Esophagus muscularis mucosa (tissue), 4 donors: Measurements from ENCODE around the gene KCNA10. TPM values are rescaled to one million over a fixed set of nuclear protein-coding genes. Genes with fewer than 3 reads are reported as not detected.

ENCODE experiments used
- DNase-seq: peaks from one replicate; pipeline ENCODE4 v3.0.0-alpha.2; 2017; ENCODE audit errors: extremely low spot score
- H3K27ac ChIP-seq, 4 donors: fragments of 200-600 bp; sonication (generic); replicated peaks in 1 of 4; 1 replicate in 3 of 4; 2 replicates in 1 of 4; pipeline ENCODE4 v1.5.1; 2016 to 2019; ENCODE audit warnings: mild to moderate bottlenecking in 1 of 4
- H3K27me3 ChIP-seq, 4 donors: fragments of 200-600 bp; sonication (generic); one replicate each; pipeline versions ENCODE4 v1.5.1 to v1.6.0; 2016 to 2019
- H3K36me3 ChIP-seq, 4 donors: fragments of 200-600 bp; sonication (generic); one replicate each; pipeline ENCODE4 v1.5.1; 2016 to 2019
- H3K4me1 ChIP-seq, 4 donors: fragments of 200-600 bp; sonication (generic); one replicate each; pipeline ENCODE4 v1.5.1; 2016 to 2019
- H3K4me3 ChIP-seq, 4 donors: fragments of 200-600 bp; sonication (generic); 1 replicate in 2 of 4; 2 replicates in 2 of 4; pipeline ENCODE4 v1.5.1; 2016 to 2019; ENCODE audit warnings: mild to moderate bottlenecking in 4 of 4, moderate library complexity in 1 of 4
- H3K9me3 ChIP-seq, 4 donors: fragments of 200-600 bp; sonication (generic); 1 replicate in 3 of 4; 2 replicates in 1 of 4; pipeline ENCODE4 v1.5.1; 2016 to 2019
- EP300 ChIP-seq: sonication (generic); formaldehyde crosslinking; IDR thresholded peaks from one replicate; pipeline ENCODE4 v1.6.1; 2017; ENCODE audit warnings: antibody characterized with exemption
- POLR2A ChIP-seq: fragments of 450-650 bp; IDR thresholded peaks from one replicate; pipeline ENCODE4 v1.6.1; 2017; ENCODE audit warnings: antibody characterized with exemption, moderate library complexity, mild to moderate bottlenecking, low read depth
- POLR2AphosphoS5 ChIP-seq, 2 donors: sonication (generic); formaldehyde crosslinking; IDR thresholded peaks; one replicate each; pipeline ENCODE4 v1.6.1; 2017; ENCODE audit warnings: antibody characterized with exemption in 2 of 2
- WGBS: methylation state at CpG from one replicate; pipeline ENCODE4 v1.1.5; 2018; 5-methylcytosine and 5-hydroxymethylcytosine counted together
- intact Hi-C: fragments of 100-400 bp; cut with DNase I; formaldehyde crosslinking; loops from one replicate; pipeline ENCODE4 v1.15.1; 2023
- total RNA-seq, 4 donors: library from RNA; depleted of rRNA; stranded (reverse); fragments of >200 nt; gene quantifications; one replicate each; pipeline versions ENCODE4 v1.1.0 to v1.2.1, GENCODE V29; 2016
- TF ChIP-seq, protein P1 (sequence below), 3 experiments: fragments of 200-600 bp in 2 of 3; fragments of 450-650 bp in 1 of 3; sonication (generic) in 2 of 3; IDR thresholded peaks; one replicate each; pipeline ENCODE4 v1.5.1; 2017 to 2019; ENCODE audit warnings: antibody characterized with exemption in 3 of 3, mild to moderate bottlenecking in 2 of 3, moderate library complexity in 1 of 3

KCNA10 gene
- total RNA-seq, 4 donors from 2014 or later, result 0.23 TPM; not detected in 3

DNA sequence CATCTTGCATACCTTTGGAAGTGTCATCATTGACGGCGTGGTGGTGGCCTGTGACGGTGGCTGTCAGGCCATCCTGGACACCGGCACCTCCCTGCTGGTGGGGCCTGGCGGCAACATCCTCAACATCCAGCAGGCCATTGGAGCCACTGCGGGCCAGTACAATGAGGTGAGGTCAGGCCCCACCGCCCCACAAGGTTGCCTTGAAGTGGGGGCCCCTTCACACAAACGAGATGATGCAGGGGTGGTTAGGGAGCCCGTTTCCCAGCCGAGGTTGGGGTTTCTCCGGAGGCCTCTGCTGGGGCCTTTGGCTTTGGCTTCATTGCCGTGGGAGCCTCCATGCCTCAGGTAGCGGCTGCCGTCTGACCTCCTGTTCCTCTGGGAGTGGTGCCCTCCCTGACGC lies 29.6 kb downstream of the KCNA10 start:
- Histone ChIP-seq H3K27me3 (no peaks in the 10 kb centered on the region), H3K4me3 (no peak overlapping the region), H3K4me1 (peaks cover 0 to 5% (median 2%) of the 10 kb centered on the region in 4 donors), H3K27ac (no peak overlapping the region), H3K9me3 (no peaks in the 10 kb centered on the region), H3K36me3 (no peaks in the 10 kb centered on the region)
- TF ChIP-seq, protein P1, sequence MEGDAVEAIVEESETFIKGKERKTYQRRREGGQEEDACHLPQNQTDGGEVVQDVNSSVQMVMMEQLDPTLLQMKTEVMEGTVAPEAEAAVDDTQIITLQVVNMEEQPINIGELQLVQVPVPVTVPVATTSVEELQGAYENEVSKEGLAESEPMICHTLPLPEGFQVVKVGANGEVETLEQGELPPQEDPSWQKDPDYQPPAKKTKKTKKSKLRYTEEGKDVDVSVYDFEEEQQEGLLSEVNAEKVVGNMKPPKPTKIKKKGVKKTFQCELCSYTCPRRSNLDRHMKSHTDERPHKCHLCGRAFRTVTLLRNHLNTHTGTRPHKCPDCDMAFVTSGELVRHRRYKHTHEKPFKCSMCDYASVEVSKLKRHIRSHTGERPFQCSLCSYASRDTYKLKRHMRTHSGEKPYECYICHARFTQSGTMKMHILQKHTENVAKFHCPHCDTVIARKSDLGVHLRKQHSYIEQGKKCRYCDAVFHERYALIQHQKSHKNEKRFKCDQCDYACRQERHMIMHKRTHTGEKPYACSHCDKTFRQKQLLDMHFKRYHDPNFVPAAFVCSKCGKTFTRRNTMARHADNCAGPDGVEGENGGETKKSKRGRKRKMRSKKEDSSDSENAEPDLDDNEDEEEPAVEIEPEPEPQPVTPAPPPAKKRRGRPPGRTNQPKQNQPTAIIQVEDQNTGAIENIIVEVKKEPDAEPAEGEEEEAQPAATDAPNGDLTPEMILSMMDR (IDR thresholded peaks at IDR 0.05), result no peak
- no peak for TF ChIP-seq EP300
- no peak for TF ChIP-seq POLR2A
- no peak for TF ChIP-seq POLR2AphosphoS5 (IDR thresholded peaks at IDR 0.05)
- intact Hi-C loops, result no loop called here
- no peak for DNase-seq
- WGBS, result 86% methylated on average over 9 of the region's 15 CpGs

DNA sequence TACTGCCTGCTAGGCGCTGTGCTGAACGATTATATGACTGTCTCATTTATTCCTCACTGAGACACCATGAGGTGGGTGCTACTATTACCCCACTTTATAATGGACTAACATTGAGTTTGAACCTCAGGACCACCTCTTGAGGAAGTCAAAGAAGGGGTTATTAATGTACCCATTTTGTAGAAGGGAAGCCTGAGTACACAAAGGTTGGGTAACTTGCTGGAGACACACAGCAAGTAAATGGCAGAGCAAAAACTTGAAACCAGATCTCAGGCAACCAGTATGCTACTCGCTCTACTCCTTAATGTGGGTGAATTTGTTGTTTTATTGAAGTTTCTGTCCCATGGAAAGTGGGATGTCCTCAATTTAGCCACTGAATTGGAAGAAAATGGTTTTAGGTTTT lies 30.1 kb downstream of the KCNA10 start:
- no peak overlapping the region for H3K27ac ChIP-seq
- peaks cover 0 to 5% (median 0%) of the 10 kb centered on the region in 4 donors for H3K4me1 ChIP-seq
- peaks cover 0 to under 1% (median 0%) of the 10 kb centered on the region in 4 donors for H3K27me3 ChIP-seq
- TF ChIP-seq, protein P1 (IDR thresholded peaks at IDR 0.05), result no peak
- TF ChIP-seq POLR2A (no peak), POLR2AphosphoS5 (IDR thresholded peaks at IDR 0.05) (no peak), EP300 (no peak)
- intact Hi-C loops, result no loop called here
- no peak for DNase-seq
- WGBS, result 62% methylated on average over 3 of the region's 3 CpGs
- no peaks in the 10 kb centered on the region for H3K36me3 ChIP-seq
- H3K9me3 ChIP-seq, result no peaks in the 10 kb centered on the region
- H3K4me3 ChIP-seq, result no peak overlapping the region

- Histone ChIP-seq H3K27me3 (peaks cover 0 to 7% (median 0%) of the 10 kb centered on the region in 4 donors), H3K4me3 (no peak overlapping the region), H3K9me3 (no peaks in the 10 kb centered on the region), H3K36me3 (no peaks in the 10 kb centered on the region), H3K4me1 (peaks cover 0 to 5% (median 0%) of the 10 kb centered on the region in 4 donors), H3K27ac (no peak overlapping the region)
- TF ChIP-seq EP300 (no peak), POLR2AphosphoS5 (IDR thresholded peaks at IDR 0.05) (no peak), POLR2A (no peak)
- TF ChIP-seq, protein P1 (IDR thresholded peaks at IDR 0.05), result no peak
- intact Hi-C loops, result no loop called here
- 81% methylated on average over 5 of the region's 12 CpGs for WGBS
- no peak for DNase-seq
Measured at GRCh38 chr1:110488161-110488560, 30.8 kb downstream of the KCNA10 start.

DNA sequence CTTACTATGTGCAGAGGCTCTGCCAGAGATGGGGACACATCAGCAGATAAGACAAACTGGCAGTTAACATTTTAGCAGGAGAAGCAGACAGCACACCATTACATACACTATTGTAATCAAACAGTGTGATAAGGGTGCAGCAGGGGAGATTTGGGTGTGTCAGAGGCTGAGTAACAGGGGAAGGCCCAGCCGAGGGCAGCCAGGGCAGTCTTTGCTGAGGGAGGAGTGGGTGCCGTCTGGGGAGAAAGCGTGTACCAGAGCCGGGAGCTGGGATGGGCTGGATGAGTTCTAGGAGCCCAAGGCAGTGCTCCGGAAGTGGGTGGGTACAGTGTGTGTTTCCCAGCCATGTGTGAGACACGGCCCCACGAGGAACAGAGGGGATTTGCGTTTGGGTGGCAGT lies 31.2 kb downstream of the KCNA10 start:
- Histone ChIP-seq H3K4me3 (no peak overlapping the region), H3K4me1 (peaks cover 0 to 5% (median under 1%) of the 10 kb centered on the region in 4 donors), H3K27me3 (peaks cover 0 to 10% (median 0%) of the 10 kb centered on the region in 4 donors), H3K9me3 (no peaks in the 10 kb centered on the region), H3K36me3 (no peaks in the 10 kb centered on the region), H3K27ac (no peak overlapping the region)
- TF ChIP-seq EP300 (no peak), POLR2AphosphoS5 (IDR thresholded peaks at IDR 0.05) (no peak), POLR2A (no peak)
- TF ChIP-seq, protein P1 (IDR thresholded peaks at IDR 0.05), result no peak
- intact Hi-C loops, result no loop called here
- 66% methylated on average over 8 of the region's 8 CpGs for WGBS
- DNase-seq, result no peak

- Histone ChIP-seq H3K4me3 (no peak overlapping the region), H3K4me1 (peaks cover 0 to 5% (median 4%) of the 10 kb centered on the region in 4 donors), H3K27me3 (peaks cover 0 to 16% (median 0%) of the 10 kb centered on the region in 4 donors), H3K36me3 (no peaks in the 10 kb centered on the region), H3K27ac (no peak overlapping the region), H3K9me3 (no peaks in the 10 kb centered on the region)
- TF ChIP-seq, protein P1 (IDR thresholded peaks at IDR 0.05), result no peak
- TF ChIP-seq POLR2A (no peak), EP300 (no peak), POLR2AphosphoS5 (IDR thresholded peaks at IDR 0.05) (no peak)
- WGBS, result 14% methylated on average over 2 of the region's 2 CpGs
- intact Hi-C loops, result no loop called here
- DNase-seq, result no peak
Measured at GRCh38 chr1:110485725-110486124, 33.2 kb downstream of the KCNA10 start.
